Measurements from ENCODE around the gene LRRC55. TPM values are rescaled to one million over a fixed set of nuclear protein-coding genes. Genes with fewer than 3 reads are reported as not detected.

Gene LRRC55
- total RNA-seq, 4 donors from 2014 or later = 0.13 TPM; not detected in 3

GRCh38 chr11:57203359-57203758, 21.6 kb downstream of the LRRC55 start:
- H3K27me3 ChIP-seq = no peaks in the 10 kb centered on the region
- DNase-seq = peak in 1 of 3 donors; percentile 51
- no peak overlapping the region for H3K4me3 ChIP-seq
- H3K27ac ChIP-seq = peak overlapping the region in 1 of 4 donors; percentile 25
- H3K4me1 ChIP-seq = peaks cover 0 to 8% (median 0%) of the 10 kb centered on the region in 4 donors
- H3K36me3 ChIP-seq = no peaks in the 10 kb centered on the region
- no peaks in the 10 kb centered on the region for H3K9me3 ChIP-seq
- TF ChIP-seq, protein P1, sequence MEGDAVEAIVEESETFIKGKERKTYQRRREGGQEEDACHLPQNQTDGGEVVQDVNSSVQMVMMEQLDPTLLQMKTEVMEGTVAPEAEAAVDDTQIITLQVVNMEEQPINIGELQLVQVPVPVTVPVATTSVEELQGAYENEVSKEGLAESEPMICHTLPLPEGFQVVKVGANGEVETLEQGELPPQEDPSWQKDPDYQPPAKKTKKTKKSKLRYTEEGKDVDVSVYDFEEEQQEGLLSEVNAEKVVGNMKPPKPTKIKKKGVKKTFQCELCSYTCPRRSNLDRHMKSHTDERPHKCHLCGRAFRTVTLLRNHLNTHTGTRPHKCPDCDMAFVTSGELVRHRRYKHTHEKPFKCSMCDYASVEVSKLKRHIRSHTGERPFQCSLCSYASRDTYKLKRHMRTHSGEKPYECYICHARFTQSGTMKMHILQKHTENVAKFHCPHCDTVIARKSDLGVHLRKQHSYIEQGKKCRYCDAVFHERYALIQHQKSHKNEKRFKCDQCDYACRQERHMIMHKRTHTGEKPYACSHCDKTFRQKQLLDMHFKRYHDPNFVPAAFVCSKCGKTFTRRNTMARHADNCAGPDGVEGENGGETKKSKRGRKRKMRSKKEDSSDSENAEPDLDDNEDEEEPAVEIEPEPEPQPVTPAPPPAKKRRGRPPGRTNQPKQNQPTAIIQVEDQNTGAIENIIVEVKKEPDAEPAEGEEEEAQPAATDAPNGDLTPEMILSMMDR (IDR thresholded peaks at IDR 0.05) = no peak
- no peak for TF ChIP-seq POLR2A (IDR thresholded peaks at IDR 0.05)

GRCh38 chr11:57203882-57204480, 22.2 kb downstream of the LRRC55 start:
- H3K9me3 ChIP-seq = no peaks in the 10 kb centered on the region
- H3K4me1 ChIP-seq = peaks cover 0 to 8% (median 0%) of the 10 kb centered on the region in 4 donors
- H3K4me3 ChIP-seq = no peak overlapping the region
- TF ChIP-seq POLR2A (IDR thresholded peaks at IDR 0.05) = no peak
- TF ChIP-seq, protein P1 (IDR thresholded peaks at IDR 0.05) = no peak
- no peaks in the 10 kb centered on the region for H3K27me3 ChIP-seq
- DNase-seq = no peak
- H3K36me3 ChIP-seq = no peaks in the 10 kb centered on the region
- no peak overlapping the region for H3K27ac ChIP-seq

- no peak for DNase-seq
- Histone ChIP-seq H3K36me3 (no peaks in the 10 kb centered on the region), H3K9me3 (no peaks in the 10 kb centered on the region), H3K27ac (peak overlapping the region in 1 of 4 donors; percentile 17), H3K27me3 (no peaks in the 10 kb centered on the region), H3K4me3 (no peak overlapping the region), H3K4me1 (peaks cover 0 to 8% (median 0%) of the 10 kb centered on the region in 4 donors)
- no peak for TF ChIP-seq POLR2A (IDR thresholded peaks at IDR 0.05)
- TF ChIP-seq, protein P1 (IDR thresholded peaks at IDR 0.05) = no peak
Observed at GRCh38 chr11:57205041-57205641, 23.4 kb downstream of the LRRC55 start.

GRCh38 chr11:57207168-57207567, 25.4 kb downstream of the LRRC55 start:
- no peak for DNase-seq
- Histone ChIP-seq H3K36me3 (no peaks in the 10 kb centered on the region), H3K4me3 (no peak overlapping the region), H3K27me3 (no peaks in the 10 kb centered on the region), H3K4me1 (peaks cover 0 to 8% (median 0%) of the 10 kb centered on the region in 4 donors), H3K27ac (no peak overlapping the region), H3K9me3 (no peaks in the 10 kb centered on the region)
- TF ChIP-seq, protein P1 (IDR thresholded peaks at IDR 0.05) = no peak
- no peak for TF ChIP-seq POLR2A (IDR thresholded peaks at IDR 0.05)

GRCh38 chr11:57210781-57211180, 29.0 kb downstream of the LRRC55 start:
- no peak overlapping the region for H3K4me3 ChIP-seq
- H3K36me3 ChIP-seq = no peaks in the 10 kb centered on the region
- H3K9me3 ChIP-seq = no peaks in the 10 kb centered on the region
- H3K27ac ChIP-seq = no peak overlapping the region
- H3K27me3 ChIP-seq = no peaks in the 10 kb centered on the region
- no peak for TF ChIP-seq POLR2A (IDR thresholded peaks at IDR 0.05)
- TF ChIP-seq, protein P1 (IDR thresholded peaks at IDR 0.05) = no peak
- DNase-seq = no peak
- H3K4me1 ChIP-seq = no peaks in the 10 kb centered on the region
